Daoy (cell line): ENCODE data around the gene EPC2. TPM values are rescaled to one million over a fixed set of nuclear protein-coding genes. Genes with fewer than 3 reads are reported as not detected.

Experiments used
- DNase-seq: peaks from one replicate; pipeline ENCODE4 v3.0.0-alpha.2; 2015; ENCODE audit warnings: low read depth
- total RNA-seq: library from RNA; depleted of rRNA; stranded (reverse); fragments of >200 nt; shearing (Covaris generic); gene quantifications from 2 replicates; pipeline ENCODE4 v1.2.3, GENCODE V29; 2014; rRNA removed

EPC2 gene
- total RNA-seq, 1 experiment from 2014 or later: 13.0 TPM

DNA sequence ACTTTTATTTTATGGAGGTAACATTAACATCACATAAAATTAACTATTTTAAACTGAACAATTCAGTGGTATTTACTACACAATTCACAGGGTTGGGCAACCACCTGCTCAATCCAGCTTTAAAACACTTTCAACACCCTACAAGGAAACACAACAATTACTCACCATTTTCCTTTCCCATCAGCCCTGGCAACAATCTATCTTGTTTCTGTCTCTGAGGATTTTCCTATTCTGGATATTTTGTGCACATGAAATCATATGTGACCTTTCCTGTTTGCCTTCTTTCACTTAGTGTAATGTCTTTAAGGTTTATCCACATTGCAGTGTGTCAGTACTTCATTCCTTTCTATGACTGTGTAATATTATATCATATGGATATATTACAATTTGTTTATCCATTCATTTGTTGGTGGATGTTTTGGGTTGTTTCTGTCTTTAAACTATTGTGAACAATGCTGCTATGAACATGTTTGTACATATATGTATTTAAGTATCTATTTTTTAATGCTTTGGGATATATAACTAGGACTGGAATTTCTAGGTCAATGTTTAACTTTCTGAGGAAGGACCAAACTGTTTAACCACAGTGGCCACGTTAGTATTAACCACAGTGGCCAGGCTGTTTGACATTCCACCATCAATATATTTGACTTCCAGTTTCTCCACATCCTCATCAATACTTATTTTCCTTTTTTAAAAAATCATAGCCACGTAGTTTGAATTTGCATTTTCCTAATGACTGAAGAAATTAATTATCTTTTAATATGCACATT is 158.1 kb downstream of the EPC2 start:
- DNase-seq: no peak

DNA sequence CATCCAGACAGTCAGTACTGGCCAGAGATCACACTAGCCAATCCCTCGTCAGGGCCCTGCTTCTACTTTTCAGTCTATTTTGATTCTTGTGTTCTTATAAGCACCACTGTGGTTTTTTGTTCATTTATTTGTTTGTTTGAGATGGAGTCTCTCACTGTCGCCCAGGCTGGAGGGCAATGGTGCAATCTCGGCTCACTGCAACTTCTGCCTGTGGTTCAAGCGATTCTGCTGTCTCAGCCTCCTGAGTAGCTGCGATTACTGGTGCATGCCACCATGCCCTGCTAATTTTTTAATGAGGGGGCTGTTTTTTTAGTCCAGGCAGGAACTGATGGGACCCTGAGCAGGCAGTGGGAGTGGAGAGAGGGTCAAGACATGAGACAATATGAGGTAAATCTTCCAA is 165.5 kb downstream of the EPC2 start:
- DNase-seq: no peak

DNA sequence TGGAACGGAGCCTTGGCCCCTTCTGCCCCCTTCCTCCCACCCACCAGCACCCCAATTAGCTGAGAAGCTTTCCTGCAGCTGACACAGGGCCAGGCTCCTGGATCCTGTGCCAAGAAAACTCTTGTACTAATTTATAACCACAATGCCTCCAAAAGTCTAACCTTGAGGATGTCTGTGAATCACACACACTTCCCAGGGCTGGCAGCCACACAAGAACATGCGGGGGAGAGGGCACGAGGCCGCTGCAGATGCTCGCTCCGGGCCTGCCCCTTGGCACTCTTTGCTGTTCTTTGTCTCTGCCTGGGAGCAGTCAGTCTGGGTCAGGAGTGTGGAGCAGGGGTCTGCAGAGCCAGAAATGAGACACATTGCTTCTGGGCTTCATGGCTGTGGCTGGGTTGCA is 167.8 kb downstream of the EPC2 start:
- peak; percentile 77 for DNase-seq

DNA sequence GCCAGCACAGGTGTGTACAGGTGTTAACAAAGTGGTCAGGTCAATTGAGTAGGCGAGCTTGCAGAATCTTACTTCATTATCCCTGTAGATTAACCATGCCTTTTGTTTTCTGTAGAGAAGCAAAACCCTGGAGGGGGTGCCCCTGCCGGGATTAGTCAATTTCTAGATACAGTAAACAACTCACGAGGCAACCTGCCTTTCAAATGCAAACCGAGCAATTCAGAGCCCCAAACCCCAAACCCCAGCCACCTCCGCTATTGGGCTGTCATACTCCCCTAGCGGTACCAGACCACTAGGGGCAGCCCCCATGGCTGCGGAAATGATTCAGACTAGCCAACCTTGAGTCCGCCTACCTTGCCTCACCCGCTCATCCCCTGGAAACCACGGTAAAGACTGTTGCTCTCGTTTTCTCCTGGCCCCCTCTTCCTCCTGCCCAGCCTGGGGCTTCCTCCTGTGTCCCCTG is 169.1 kb downstream of the EPC2 start:
- DNase-seq: peak; percentile 18

DNA sequence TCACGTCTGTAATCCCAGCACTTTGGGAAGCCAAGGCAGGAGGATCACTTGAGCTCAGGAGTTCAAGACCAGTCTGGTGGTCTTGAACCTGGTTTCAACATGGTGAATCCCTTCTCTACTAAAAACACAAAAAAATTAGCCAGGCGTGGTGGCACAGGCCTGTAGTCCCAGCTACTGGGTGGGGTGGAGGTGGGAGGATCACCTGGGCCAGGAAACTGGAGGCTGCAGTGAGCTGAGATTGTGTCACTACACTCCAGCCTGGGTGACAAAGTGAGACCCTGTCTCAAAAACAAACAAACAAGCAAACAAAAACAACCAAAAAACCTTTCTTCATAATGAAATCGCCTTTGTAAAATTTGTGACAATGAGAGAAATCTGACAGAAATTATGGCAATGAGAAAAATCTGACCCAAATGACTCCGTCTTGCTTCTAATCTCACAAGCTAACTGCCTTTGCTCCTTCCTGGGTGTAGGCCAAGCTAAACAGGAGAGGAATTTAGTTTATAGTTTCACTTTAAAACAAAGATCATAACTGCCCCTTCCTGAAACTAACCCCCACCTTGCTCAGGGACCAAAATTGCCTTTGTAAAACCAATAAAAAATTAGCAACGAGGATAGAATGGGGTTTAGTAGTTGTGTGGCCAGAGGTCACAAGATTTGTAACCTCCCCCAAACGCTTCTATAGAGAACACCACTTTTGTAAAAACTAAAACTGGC is 169.8 kb downstream of the EPC2 start:
- DNase-seq: peak; percentile 68

DNA sequence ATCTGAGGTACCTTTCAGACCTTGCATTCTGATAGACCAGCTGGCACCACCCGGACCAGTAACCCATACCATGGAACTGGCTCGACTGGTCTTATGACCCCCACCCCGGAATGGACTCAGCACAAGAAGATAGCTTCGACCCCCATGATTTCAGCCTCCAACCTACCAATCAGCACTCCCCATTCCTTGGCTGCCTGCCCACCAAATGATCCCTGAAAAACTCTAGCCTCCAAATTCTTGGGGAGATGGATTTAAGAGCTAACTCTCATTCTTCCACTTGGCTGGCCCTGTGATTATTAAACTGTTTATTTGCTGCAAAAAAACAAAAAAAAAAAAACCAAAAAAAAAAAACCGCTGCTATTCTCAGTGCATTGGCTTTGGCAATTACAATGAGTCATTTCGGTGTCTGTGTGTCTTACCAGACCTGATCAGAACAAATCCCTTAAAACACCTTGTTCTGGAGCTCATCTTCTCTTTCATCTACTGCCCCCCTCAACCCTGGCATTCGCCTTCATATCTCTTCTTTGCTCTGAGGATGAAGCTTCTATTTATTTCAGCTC is 170.4 kb downstream of the EPC2 start:
- DNase-seq: peak; percentile 24

DNA sequence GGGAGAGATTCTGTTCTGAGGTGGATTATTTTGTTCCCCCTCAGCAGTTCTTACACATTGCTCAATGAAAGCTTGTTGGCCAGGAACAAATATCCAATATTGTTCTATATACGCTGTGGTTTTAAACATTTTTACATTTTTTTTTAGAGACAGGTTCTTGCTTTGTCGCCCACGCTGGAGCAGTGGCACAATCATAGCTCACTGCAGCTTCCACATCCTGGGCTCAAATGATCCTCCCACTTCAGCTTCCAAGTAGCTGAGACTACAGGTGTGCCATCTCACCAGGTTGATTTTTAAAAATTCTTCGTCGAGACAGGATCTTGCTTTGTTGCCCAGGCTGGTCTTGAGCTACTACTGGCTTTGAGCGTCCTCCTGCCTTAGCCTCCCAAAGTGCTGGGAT is 171.6 kb downstream of the EPC2 start:
- no peak for DNase-seq

DNA sequence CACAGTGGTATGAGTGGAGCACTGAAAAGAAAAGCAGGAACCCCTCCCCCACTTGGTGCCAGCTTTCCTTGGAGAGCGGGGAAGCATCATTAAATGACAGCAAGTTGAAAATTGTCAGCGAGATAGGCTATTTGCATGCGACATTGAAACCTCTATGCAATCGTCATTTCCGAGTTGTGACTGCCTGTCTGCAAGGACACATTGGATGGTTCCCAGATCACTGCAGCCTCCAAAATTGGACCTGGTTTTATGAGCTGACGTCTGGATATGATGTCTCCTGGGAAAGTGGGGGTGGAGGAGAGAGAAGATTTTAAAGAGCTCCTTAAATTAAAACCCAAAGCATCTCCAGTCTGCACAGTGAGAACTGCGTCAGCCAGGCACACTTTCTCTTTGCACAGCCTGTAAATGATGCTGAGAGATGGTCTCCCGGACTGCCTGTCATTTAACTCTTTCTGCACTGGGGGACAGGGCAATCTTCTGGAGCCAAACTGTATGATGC is 172.7 kb downstream of the EPC2 start:
- DNase-seq: no peak

DNA sequence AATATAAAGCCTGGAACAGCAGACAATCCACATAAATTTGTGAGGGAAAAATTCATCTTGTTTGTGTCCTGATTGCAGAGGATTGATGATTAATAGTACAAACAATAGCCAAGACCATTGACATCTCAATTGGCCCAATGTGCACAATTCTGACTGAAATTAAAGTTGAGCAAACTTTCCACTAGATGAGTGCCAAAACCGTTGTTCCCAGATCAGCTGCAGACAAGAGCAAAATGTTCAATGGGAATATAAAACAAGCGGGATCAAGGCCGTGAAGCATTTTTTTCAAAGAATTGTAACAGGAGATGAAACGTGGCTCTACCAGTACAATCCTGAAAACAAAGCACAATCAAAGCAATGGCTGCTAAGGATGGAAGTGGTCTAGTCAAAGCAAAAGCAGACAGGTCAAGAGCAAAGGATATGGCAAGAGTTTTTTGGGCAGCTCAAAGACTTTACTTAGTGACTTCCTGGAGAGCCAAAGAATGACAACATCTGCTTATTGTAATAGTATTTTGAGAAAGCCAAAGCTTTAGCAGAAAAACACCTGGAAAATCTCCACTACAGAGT is 174.6 kb downstream of the EPC2 start:
- no peak for DNase-seq

DNA sequence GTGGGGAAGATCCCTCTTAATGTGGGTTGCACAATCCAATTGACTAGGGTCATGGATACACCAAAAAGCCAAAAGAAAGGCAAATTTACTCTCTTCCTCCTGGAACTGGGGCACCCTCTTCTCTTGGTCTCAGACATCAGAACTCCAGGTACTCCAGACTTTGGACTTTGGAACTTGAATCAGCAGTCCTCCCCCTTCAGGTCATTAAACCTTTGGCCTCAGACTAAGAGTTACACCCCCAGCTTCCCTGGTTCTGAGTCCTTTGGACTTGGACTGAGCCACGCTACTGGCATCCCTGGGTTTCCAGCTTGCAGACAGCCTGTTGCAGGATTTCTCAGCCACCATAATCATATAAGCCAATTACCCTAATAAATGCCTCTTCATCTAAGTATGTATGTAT is 179.6 kb downstream of the EPC2 start:
- no peak for DNase-seq

DNA sequence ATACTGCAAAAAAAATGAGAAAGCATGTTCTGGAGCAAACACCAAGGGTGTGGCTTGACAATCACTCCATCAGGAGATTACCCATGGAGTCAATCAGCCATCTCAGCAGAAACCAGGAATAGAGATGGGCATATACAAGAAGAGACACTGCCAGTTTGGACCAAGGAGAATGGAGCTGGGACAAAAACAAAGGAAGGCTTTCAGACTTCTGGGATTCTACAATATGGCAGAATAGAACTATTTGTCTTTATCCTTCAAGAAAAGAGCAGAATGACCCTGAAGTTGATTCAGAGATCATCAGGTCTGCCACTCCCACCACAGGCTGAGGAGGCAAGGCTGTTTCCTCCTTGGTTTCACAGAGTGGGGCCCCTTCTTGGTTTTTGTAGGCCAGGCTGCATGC is 182.2 kb downstream of the EPC2 start:
- DNase-seq: no peak

DNA sequence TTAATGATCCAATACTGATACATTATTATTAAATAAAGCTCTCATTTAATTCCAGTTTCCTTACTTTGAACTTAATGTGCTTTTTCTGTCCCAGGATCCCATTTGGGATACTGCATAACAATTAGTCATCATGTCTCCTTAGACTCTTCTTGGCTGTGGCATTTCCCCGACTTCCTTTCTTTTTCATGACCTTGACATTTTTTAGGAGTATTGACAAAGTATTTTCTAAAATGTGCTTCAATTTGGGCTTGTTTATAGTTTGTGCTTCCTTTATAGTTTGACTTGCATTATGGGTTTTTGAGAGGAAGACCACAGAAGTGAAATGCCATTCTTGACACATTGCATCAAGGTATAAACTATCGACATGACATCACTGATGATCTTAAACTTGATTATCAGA is 184.4 kb downstream of the EPC2 start:
- DNase-seq: no peak

DNA sequence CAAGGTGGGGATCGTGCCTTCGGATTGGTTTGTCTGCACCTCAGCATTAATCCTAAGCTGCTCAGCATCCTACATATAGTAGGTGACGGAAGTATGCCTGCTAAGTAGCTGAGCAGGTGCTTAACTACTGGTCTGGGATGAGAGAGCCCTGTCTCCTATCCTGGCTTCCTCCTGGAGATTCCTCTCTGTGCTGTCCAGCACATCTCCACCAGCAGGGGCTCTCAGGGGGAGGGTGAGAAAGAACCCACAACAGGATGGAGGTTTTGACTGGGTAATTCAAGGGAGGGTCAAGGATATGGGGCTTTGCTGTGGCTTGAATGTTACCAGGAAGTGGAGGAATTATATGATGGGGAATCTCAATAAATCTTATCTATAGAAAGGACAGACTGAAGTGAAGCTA is 185.1 kb downstream of the EPC2 start:
- DNase-seq: no peak

DNA sequence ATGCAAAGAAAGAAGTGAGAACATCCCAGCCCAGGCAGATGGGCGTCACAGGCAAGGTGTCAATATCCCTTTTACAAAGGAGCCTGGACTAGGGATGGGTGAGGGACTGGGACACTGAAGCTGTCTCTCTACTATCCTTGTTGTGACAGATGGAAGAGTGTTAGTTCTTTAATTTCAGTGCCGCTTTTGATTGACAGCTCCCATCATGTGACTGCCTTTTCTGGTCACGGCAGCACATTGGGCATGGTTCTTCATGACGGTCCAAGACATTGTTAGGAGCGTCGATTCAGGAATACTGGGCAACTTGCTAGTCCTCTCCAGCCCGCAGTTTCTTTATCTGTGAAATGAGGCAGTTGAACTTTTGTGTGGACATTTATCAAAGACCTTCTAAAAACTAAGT is 188.1 kb downstream of the EPC2 start:
- no peak for DNase-seq

Other genes with a start within 250 kb of the EPC2 start
- gene KIF5C, start 230.5 kb downstream of the EPC2 start, total RNA-seq: 3.2 and 5.1 TPM in 2 replicates